Cerebellar cortex (tissue), 1 donor: ENCODE results near the gene GNA12.
A peak's percentile ranks its signal among the peaks of the same experiment; 100 is the strongest.

ENCODE experiments used
- DNase-seq: peaks from one replicate; pipeline ENCODE4 v3.0.0-alpha.2; 2015; ENCODE audit warnings: low spot score

GNA12 gene

DNA sequence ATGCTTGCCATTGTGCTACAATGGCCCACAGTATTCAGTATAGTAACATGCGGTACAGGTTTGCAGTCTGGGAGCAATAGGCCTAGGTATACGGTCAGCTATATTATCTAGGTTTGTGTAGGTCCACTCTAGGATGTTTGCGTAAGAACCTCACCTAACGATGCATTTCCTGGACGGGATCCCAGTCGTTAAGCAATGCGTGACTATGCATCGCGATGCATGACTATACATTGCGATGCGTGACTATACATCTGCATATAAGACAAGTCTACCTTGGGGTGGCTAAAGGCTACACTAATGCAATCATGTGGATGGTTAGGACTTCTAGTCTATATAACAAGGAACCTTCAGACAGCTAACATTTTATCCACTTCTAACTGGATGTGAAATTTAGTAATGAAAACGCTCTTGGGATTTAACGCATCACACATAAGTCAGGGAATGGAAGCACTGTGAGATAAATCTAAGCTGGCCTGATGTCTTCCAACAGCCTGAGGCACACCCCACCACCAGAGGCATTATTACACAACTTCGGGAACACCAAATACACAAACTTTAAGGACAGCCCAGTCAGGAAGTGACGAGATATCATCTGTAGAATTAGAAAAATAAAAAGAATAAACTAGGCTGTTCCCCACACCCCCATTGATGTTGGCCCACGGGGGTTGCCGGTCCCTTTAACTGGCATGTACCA lies 9.2 kb downstream of the GNA12 start:
- no peak for DNase-seq

GRCh38 chr7:2833083-2833910 lies 10.8 kb downstream of the GNA12 start:
- DNase-seq = no peak

DNA sequence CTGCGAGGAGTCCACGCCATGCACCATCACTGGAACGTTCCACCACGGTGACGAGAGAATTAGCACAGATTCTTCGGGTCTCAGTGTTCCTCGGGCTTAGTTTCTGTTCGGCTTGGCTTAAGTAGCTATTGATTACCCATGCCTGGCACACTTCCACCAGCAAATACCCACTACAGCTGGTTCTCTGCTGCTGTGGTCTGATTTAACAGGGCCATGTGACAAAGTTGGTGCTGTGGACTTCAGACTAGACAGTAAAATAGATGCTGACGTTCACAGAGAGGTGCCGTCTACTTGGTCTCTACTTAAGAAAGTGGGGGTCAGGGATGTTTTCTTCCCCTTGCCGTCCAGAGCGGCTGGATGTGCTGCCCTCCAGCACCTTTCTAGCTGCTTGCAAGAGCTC lies 11.6 kb downstream of the GNA12 start:
- no peak for DNase-seq

- no peak for DNase-seq
These were observed 13.3 kb downstream of the GNA12 start for GRCh38 chr7:2830609-2831376.

- DNase-seq = no peak
These were observed 15.1 kb downstream of the GNA12 start for GRCh38 chr7:2829040-2829439.

GRCh38 chr7:2826771-2827170 lies 17.3 kb downstream of the GNA12 start:
- DNase-seq = no peak

- no peak for DNase-seq
These were observed 18.4 kb downstream of the GNA12 start for GRCh38 chr7:2825559-2826227.

DNA sequence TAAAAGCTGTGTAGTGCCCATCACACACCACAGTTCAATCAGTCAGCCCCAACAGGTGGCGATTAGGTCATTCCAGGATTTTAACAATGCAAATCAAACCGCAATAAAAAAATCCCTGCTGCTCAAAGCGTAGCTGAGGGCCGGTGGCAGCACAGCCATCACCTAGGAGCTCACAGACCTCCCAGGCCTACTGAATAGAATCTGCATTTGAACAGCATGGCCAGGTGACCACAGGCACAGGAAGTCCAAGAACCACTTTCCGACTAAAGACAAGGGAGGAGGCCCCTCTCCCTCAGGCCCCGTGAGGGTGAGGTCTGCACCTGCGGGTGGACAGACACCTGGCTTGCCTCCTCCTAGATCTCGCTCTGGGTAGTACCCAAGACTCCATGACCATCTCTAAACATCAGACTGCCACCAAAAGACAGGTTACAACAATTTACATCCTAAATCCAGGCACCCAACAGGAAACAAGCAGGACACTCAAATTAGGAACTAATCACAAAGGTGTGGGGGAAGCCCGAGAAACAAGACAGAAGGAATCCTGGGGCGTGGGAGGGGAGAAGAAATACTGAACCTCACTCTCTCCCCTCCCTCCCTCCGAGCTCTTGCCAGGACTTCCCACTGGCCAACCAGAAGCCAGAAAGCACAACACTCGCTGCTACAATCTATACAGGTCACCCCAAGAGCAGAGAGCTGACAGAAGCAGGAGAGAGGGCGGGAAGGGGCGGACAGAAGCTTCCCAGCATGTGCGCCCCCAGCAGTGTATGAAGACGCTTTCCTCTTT lies 19.2 kb downstream of the GNA12 start:
- peak; percentile 70 for DNase-seq

DNA sequence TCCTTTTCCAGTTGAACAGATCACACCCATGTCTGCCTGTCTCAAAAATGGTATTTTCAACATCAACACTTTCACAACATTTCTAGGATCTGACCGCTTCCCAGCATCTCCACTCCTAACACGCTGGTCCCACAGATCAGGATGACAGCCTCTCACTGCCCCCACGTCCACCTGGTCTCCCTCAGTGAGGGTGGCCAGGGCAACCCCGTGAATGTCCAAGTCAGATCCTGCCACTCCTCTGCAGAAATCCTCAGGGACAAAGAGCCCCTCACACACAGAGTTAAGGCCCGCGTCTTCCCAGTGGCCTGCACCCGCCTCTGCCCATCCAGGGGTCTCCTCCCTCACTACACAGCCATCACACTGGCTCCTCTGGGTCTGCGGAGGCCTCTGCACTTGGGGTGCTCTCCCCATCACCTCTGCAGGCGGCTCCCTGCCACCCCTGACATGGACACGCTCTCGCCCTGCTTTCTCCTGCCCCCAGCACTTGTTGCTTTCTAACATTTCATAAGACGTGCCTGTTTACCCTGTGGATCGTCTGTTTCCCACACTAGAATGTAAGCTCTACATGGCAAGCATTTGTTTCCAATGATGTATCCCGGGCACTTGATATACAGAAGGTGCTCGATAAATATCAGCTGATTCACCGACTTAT lies 20.0 kb downstream of the GNA12 start:
- DNase-seq = no peak

DNA sequence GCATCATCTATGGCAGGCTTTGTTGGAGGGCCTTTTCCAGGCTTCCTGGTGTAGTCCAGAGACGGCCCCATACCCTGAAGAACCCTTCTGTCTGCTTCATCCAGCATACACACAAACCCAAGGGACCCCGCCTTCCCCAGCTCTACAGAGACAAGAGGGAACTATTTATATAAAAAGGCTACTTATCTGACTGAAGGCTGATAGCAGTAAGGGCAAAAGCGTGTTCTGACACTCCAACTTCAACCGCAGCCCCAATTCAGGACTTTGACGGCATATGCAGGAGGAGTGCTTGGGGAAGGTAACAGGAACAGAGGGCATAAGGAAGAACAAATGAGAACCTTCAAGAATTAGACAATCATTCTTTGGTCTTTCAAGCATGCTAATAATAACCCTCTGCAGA lies 21.0 kb downstream of the GNA12 start:
- no peak for DNase-seq

- DNase-seq = no peak
These were observed 22.1 kb downstream of the GNA12 start for GRCh38 chr7:2821842-2822507.

DNA sequence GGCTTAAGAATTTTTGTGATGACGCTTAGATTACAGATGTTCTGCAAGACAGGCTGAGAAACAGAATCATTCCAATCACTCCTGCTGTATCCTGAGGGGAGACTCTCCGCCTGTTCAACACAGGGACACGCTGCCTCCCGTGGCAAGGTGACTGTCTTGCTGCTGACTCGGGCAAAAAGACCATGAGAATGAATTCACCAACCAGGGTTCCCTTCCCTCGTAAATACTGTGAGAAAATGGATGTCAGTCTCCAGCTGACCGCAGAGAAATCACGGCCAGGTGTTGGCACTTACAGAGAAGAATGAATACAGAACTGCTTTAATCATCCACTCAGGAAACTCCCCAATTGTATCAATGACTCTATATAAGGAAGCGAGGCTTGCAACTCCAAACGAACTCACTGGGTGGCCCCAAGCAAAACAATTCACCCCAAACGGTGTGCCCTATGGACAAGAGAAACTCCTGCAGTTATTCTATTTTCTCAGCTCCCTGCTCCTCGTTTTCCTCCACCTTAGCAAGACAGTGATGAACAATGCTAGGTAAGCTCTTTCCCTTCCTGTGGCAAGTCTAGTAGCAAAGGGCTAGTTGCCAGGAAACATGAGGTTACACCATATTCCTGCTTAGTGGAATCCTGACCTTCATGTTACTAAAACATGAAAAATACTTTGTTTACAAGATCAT lies 22.8 kb downstream of the GNA12 start:
- DNase-seq = peak; percentile 42

DNA sequence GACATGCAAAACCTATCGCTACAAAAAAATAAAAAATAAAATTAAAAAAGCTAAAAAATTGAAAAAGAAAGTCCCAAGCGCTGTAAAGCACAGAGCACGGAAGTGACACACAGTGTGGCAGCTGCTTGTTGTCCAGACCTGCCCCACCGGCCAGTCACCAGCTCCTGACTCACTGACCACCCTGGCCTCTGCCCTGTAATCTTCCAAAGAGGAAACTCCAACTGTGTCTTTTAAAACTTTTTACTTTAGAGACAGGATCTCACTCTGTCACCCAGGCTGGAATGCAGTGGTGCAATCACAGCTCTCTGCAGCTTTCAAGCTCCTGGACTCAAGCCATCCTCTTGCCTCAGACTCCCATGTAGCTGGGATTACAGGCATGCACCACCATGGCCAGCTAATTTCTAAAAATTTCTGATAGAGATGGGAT lies 23.6 kb downstream of the GNA12 start:
- DNase-seq = no peak

- DNase-seq = no peak
These were observed 24.1 kb downstream of the GNA12 start for GRCh38 chr7:2819954-2820397.

DNA sequence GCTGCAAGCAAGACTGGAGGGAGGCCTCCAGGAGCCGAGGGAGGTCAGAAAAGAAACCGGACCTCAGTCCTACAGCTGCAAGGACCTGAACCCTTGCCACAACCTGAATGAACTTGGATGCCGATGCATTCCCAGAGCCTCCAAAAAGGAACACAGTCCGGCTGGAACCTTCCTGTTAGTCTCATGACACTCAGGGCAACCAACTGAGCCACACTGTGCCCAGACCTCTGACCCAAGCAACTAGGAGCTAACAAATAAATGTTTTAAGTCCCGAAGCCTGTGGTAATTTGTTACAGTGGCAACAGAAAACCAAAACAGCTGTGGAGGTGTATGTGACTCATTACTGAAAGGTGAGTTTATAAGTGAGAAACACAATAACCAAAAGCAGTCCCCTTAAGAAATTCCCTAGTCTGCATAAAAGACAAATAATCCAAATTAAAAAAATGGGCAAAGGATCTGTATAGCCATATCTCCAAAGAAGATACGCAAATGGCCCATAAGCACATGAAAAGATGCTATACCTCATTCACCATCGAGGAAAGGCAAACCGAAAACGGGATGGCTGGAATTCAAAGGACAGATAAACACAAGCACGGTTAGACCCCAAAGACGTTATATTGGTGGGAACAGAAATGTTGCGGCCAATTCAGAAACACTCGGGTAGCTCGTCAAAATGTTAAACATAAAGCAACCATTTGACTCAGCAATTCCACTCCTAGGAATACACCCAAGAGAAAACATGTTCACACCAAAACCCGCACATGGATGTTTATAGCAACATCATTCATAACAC lies 24.8 kb downstream of the GNA12 start:
- DNase-seq = no peak

DNA sequence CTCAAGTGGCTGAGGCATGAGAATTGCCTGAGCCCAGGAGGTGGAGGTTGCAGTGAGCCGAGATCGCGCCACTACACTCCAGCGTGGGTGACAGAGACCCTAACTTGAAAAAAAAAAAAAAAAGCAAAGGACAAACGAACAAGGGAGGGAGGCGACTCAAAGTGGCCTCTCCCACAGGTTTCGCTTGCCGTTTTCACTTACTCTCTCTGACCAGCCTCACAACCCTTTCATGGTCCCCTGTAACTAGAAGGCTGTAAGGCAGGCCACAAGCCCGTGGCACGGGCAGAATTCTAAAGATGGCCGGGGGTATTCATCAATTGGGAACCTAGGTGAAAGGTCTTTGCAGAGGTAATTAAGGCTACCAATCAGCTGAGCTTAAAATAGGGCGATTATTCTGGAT lies 25.5 kb downstream of the GNA12 start:
- no peak for DNase-seq

- no peak for DNase-seq
These were observed 26.0 kb downstream of the GNA12 start for GRCh38 chr7:2818121-2818520.

DNA sequence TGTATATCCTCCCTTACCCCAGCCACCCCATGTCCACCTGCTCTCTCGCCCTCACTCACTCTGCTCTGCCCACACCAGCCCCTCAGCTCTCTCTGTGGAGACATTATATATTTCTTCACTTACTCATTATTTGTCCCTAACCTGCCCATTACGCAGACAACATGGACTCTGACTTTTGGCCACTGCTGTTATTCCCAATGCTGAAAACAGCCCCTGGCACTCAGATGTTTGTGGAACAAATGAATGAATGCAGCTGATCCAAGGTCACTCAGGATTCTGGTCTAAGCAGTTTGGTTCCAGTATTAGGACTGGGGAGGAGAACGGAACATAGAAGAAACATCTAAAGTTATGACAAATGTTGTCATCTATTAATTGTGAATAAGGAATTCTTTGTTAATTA lies 26.7 kb downstream of the GNA12 start:
- DNase-seq = no peak

- no peak for DNase-seq
These were observed 28.2 kb downstream of the GNA12 start for GRCh38 chr7:2815875-2816245.
